Loucy (cell line): ENCODE data around the gene KIF17.

Experiments
- H2AFZ ChIP-seq: fragments of 200-600 bp; sonication (generic); 2 replicates; pipeline ENCODE4 v1.6.0; 2016; ENCODE audit warnings: antibody characterized with exemption, mild to moderate bottlenecking, low read length, moderate library complexity
- H3F3A ChIP-seq: fragments of 200-600 bp; 2 replicates; pipeline ENCODE4 v1.6.0; 2016; ENCODE audit warnings: antibody characterized with exemption, low read depth, mild to moderate bottlenecking
- H3K27me3 ChIP-seq: fragments of 200-600 bp; sonication (generic); 2 replicates; pipeline ENCODE4 v1.6.1; 2014; ENCODE audit warnings: low read length, mild to moderate bottlenecking; ENCODE audit not compliant: insufficient read depth, poor library complexity, severe bottlenecking
- H3K36me3 ChIP-seq: fragments of 200-600 bp; sonication (generic); 2 replicates; pipeline ENCODE4 v1.6.1; 2016; ENCODE audit warnings: low read length; ENCODE audit not compliant: insufficient read depth
- H3K4me1 ChIP-seq: fragments of 200-600 bp; sonication (generic); 2 replicates; pipeline ENCODE4 v1.5.1; 2014; ENCODE audit warnings: low read length, mild to moderate bottlenecking; ENCODE audit not compliant: insufficient read depth, poor library complexity, severe bottlenecking
- H3K4me2 ChIP-seq: fragments of 200-600 bp; sonication (generic); 2 replicates; pipeline ENCODE4 v1.6.0; 2014; ENCODE audit warnings: antibody characterized with exemption, low read length, low read depth, mild to moderate bottlenecking; ENCODE audit not compliant: poor library complexity, severe bottlenecking
- H3K4me3 ChIP-seq: fragments of 200-600 bp; sonication (generic); 2 replicates; pipeline ENCODE4 v1.5.1; 2014; ENCODE audit warnings: low read length, mild to moderate bottlenecking, mixed read lengths; ENCODE audit not compliant: poor library complexity, severe bottlenecking
- H3K79me2 ChIP-seq: fragments of 200-600 bp; sonication (generic); 2 replicates; pipeline ENCODE4 v1.6.1; 2014; ENCODE audit warnings: low read length; ENCODE audit not compliant: insufficient read depth
- H3K9ac ChIP-seq: fragments of 200-600 bp; sonication (generic); 2 replicates; pipeline ENCODE4 v1.6.0; 2014; ENCODE audit warnings: mild to moderate bottlenecking, low read depth, low read length, moderate library complexity; ENCODE audit not compliant: poor library complexity, severe bottlenecking
- H3K9me2 ChIP-seq: fragments of 200-600 bp; sonication (generic); replicated peaks from 2 replicates; pipeline ENCODE4 v1.6.1; 2016; ENCODE audit warnings: low read depth, low read length, mixed read lengths
- H3K9me3 ChIP-seq: fragments of 200-600 bp; sonication (generic); 2 replicates; pipeline ENCODE4 v1.6.1; 2014; ENCODE audit warnings: mild to moderate bottlenecking, antibody characterized with exemption, low read length, low read depth; ENCODE audit not compliant: insufficient read depth
- H4K20me1 ChIP-seq: fragments of 200-600 bp; sonication (generic); 2 replicates; pipeline ENCODE4 v1.6.0; 2014; ENCODE audit warnings: antibody characterized with exemption, low read length, mild to moderate bottlenecking; ENCODE audit not compliant: insufficient read depth, poor library complexity, severe bottlenecking
- CTCF ChIP-seq: fragments of 200-600 bp; sonication (generic); conservative IDR thresholded peaks from 2 replicates; pipeline ENCODE4 v1.5.1; 2014; ENCODE audit warnings: mild to moderate bottlenecking, antibody characterized with exemption, low read length
- EZH2phosphoT487 ChIP-seq: fragments of 200-600 bp; IDR thresholded peaks from 2 replicates; pipeline ENCODE4 v1.6.1; 2018; ENCODE audit warnings: antibody characterized with exemption, mild to moderate bottlenecking, moderate library complexity, borderline replicate concordance

KIF17 gene

DNA sequence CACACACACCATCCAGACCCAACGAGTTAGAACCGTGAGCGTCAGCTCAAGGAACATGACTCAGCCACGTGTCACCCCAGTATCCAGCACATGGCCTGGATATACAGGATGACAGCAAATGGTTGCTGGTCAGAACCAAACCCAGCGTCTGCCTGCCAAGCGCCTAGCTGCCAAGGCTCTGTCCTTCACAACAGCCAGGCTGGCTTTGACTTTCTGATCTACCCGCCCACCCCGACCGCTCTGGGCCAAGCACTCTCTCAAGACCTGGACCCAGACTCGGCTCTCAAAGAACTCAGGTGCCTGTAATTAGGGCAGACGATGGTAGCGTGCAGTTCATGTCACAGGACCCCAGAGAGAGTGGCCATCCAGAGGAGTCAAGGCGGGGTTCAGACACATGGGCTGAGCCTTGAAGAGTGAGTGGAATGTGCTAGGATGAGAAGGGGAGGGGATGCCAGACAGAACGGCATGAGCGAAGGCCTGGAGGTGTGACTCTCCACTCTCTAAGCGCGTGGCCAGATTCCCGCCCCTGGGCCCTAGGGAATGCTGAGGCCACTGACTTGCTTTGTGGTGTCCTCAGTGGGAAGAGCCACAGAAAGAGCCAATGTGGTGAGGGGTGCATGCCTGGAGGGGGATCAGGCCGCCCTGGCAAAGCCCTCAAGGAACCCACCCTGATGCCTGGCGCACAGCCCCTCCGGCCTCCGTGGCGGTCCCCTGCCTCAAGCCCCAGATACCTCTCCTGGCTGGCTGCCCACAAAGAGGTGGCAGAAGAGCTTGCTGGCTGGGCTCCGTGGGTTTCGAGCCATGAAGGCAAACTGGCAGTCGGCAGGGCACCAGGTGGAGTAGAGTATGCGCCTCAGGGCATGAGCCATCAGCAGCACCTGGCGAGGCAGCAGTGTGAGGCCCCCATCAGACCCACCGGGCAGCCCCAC lies 7.6 kb upstream of the KIF17 start:
- Histone ChIP-seq H3K4me1 (no peaks in the 10 kb centered on the region), H4K20me1 (no peaks in the 10 kb centered on the region), H3K9ac (no peak overlapping the region), H2AFZ (no peak overlapping the region), H3K27me3 (no peaks in the 10 kb centered on the region), H3K4me3 (no peak overlapping the region), H3K4me2 (no peak overlapping the region), H3K9me3 (no peaks in the 10 kb centered on the region), H3F3A (no peaks in the 10 kb centered on the region), H3K36me3 (no peaks in the 10 kb centered on the region), H3K9me2 (no peaks in the 10 kb centered on the region), H3K79me2 (no peaks in the 10 kb centered on the region)
- TF ChIP-seq CTCF (no peak), EZH2phosphoT487 (no peak)

- H3K9ac ChIP-seq: no peak overlapping the region
- H3K36me3 ChIP-seq: no peaks in the 10 kb centered on the region
- no peaks in the 10 kb centered on the region for H3K79me2 ChIP-seq
- no peaks in the 10 kb centered on the region for H3K9me2 ChIP-seq
- no peak overlapping the region for H2AFZ ChIP-seq
- no peak overlapping the region for H3K4me2 ChIP-seq
- no peaks in the 10 kb centered on the region for H3K9me3 ChIP-seq
- no peaks in the 10 kb centered on the region for H3K27me3 ChIP-seq
- TF ChIP-seq CTCF (no peak), EZH2phosphoT487 (no peak)
- no peak overlapping the region for H3K4me3 ChIP-seq
- H3F3A ChIP-seq: no peaks in the 10 kb centered on the region
- no peaks in the 10 kb centered on the region for H3K4me1 ChIP-seq
- H4K20me1 ChIP-seq: no peaks in the 10 kb centered on the region
Measured at GRCh38 chr1:20724364-20725188, 6.8 kb upstream of the KIF17 start.

- no peaks in the 10 kb centered on the region for H4K20me1 ChIP-seq
- H3K9ac ChIP-seq: no peak overlapping the region
- no peaks in the 10 kb centered on the region for H3K27me3 ChIP-seq
- no peaks in the 10 kb centered on the region for H3K36me3 ChIP-seq
- H3K4me1 ChIP-seq: no peaks in the 10 kb centered on the region
- H3K9me3 ChIP-seq: no peaks in the 10 kb centered on the region
- H3K4me3 ChIP-seq: no peak overlapping the region
- no peaks in the 10 kb centered on the region for H3F3A ChIP-seq
- TF ChIP-seq CTCF (no peak), EZH2phosphoT487 (no peak)
- H3K9me2 ChIP-seq: no peaks in the 10 kb centered on the region
- H3K79me2 ChIP-seq: no peaks in the 10 kb centered on the region
- H3K4me2 ChIP-seq: no peak overlapping the region
- no peak overlapping the region for H2AFZ ChIP-seq
Measured at GRCh38 chr1:20723537-20724363, 5.9 kb upstream of the KIF17 start.
